ENCODE measurements around the gene ST6GALNAC6. TPM values are rescaled to one million over a fixed set of nuclear protein-coding genes. Genes with fewer than 3 reads are reported as not detected.
A peak's percentile ranks its signal among the peaks of the same experiment; 100 is the strongest.

ST6GALNAC6 gene
- total and polyA plus RNA-seq, 2 of the 8 experiments (the other 6 are each of a cell fraction or from before 2014, with no cell fraction given) = 43.7 to 64.4 TPM

DNA sequence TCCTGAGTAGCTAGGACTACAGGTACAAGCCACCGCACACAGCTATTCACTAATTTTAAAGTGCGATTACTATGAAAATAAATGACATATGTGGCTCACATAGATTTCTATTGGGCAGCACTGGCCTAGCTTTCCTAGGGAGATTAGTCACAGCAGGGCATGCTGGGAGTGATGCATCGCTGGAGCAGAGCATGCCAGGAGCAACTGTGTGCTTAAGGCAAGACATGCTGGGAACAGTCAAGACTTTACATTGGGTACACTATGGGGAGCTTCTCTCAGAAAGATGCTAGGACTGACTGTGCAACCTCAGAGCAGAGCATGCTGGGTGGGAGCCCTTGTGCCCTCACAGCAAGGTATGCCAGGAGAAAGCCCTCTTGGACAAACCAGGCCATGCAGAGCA, 9.3 kb downstream of the ST6GALNAC6 start:
- H3K23ac ChIP-seq (ENCODE audit: insufficient read length) = no peak overlapping the region
- ChIA-PET POLR2A (ENCODE audit: partially characterized antibody) (interaction anchor here (0.6 to 2.3 kb wide), 6 partner anchors 8 to 31 kb away, joined by 3 to 8 read pairs (median 4); no protein-coding TSS in a partner anchor), CTCF (ENCODE audit: partially characterized antibody) (interaction anchor here (0.6 to 2.1 kb wide), 11 partner anchors 9 to 656 kb away, joined by 3 to 15 read pairs (median 5); partner anchors contain the start of genes ST6GALNAC4 and ST6GALNAC6)
- peaks cover 27 to 51% (median 36%) of the 10 kb centered on the region in 4 experiments for H3K36me3 ChIP-seq (ENCODE audit: control insufficient read depth in 2 of 4, insufficient read depth in 4 of 4, low read length in 3 of 4)
- no peaks in the 10 kb centered on the region for H3K9me3 ChIP-seq (ENCODE audit: insufficient read depth in 2 of 2, low read depth in 1 of 2, low read length in 1 of 2)
- H3K79me2 ChIP-seq (ENCODE audit: control insufficient read depth in 1 of 2, insufficient read depth in 2 of 2, low read length in 2 of 2) = no peaks in the 10 kb centered on the region
- no peak overlapping the region for H3K9ac ChIP-seq (replicated peaks in 1 of 4; ENCODE audit: extremely low read depth in 1 of 4, low read depth in 3 of 4, low read length in 3 of 4)
- no peak overlapping the region for H2BK120ac ChIP-seq (replicated peaks; ENCODE audit: low read depth, low read length)
- H2BK20ac ChIP-seq (ENCODE audit: low read length) = no peak overlapping the region
- H2BK12ac ChIP-seq (ENCODE audit: low read depth, low read length) = no peak overlapping the region
- H3K4me2 ChIP-seq (ENCODE audit: insufficient read depth in 1 of 2, low read depth in 2 of 2, low read length in 2 of 2) = no peak overlapping the region
- no peak overlapping the region for H2AFZ ChIP-seq (ENCODE audit: low read length)
- no peak overlapping the region for H3K56ac ChIP-seq (replicated peaks; ENCODE audit: insufficient read length, low read depth, low read length)
- no peak overlapping the region for H4K5ac ChIP-seq (ENCODE audit: insufficient read length, low read depth, low read length)
- peaks cover 0 to 6% of the 10 kb centered on the region in 2 experiments for H4K20me1 ChIP-seq (replicated peaks in 1 of 2; ENCODE audit: control insufficient read depth in 1 of 2, insufficient read depth in 2 of 2, low read length in 2 of 2)
- no peak overlapping the region for H2BK15ac ChIP-seq (ENCODE audit: low read length)
- no peak for FAIRE-seq
- 96% methylated on average over 3 of the region's 3 CpGs; no CpG with 5 or more reads in 1 of the 2 experiments for WGBS, 2 experiments (ENCODE audit: extremely low coverage in 1 of 2, insufficient coverage in 1 of 2, insufficient read length in 1 of 2, insufficient replicate concordance in 2 of 2, low coverage in 1 of 2, low lambda C conversion rate in 2 of 2, missing lambda C conversion rate in 1 of 2)
- no peak overlapping the region for H3K4me3 ChIP-seq (ENCODE audit: extremely low read depth in 1 of 4, insufficient read depth in 2 of 4, low read depth in 3 of 4, low read length in 4 of 4)
- no peak overlapping the region for H3K4ac ChIP-seq (replicated peaks; ENCODE audit: insufficient read length, low read depth, low read length)
- H4K8ac ChIP-seq (ENCODE audit: extremely low read depth, insufficient read depth, low read length) = peak overlapping the region; percentile 16; the same call in 1 of the 2 replicates
- H4K91ac ChIP-seq (replicated peaks; ENCODE audit: insufficient read length, low read length) = no peak overlapping the region
- H3K14ac ChIP-seq (ENCODE audit: insufficient read length) = no peak overlapping the region
- DNase-seq (ENCODE audit: low read depth in 1 of 2, low spot score in 2 of 2) = no peak
- no peak overlapping the region for H3K18ac ChIP-seq (ENCODE audit: extremely low read depth, low read length)
- no peak overlapping the region for H2AK5ac ChIP-seq (ENCODE audit: low read depth, low read length)
- no peak overlapping the region for H3K27ac ChIP-seq (ENCODE audit: low read depth, low read length)
- no peak overlapping the region for H2BK5ac ChIP-seq (ENCODE audit: low read depth, low read length)
- H3K4me1 ChIP-seq (replicated peaks in 1 of 4; ENCODE audit: control insufficient read depth in 3 of 4, insufficient read depth in 4 of 4, low read length in 3 of 4) = no peaks in the 10 kb centered on the region
- no peaks in the 10 kb centered on the region for H3K23me2 ChIP-seq (ENCODE audit: low read depth, low read length)
- H3K27me3 ChIP-seq (replicated peaks in 1 of 4; ENCODE audit: control insufficient read depth in 3 of 4, extremely low read depth in 1 of 4, insufficient read depth in 3 of 4, low read length in 3 of 4) = no peaks in the 10 kb centered on the region
- H3K79me1 ChIP-seq (ENCODE audit: low read depth, low read length) = 0 out of 2 replicates have a peak, but pooled peaks cover 3% of the 10 kb centered on the region
- TF ChIP-seq, protein P1, sequence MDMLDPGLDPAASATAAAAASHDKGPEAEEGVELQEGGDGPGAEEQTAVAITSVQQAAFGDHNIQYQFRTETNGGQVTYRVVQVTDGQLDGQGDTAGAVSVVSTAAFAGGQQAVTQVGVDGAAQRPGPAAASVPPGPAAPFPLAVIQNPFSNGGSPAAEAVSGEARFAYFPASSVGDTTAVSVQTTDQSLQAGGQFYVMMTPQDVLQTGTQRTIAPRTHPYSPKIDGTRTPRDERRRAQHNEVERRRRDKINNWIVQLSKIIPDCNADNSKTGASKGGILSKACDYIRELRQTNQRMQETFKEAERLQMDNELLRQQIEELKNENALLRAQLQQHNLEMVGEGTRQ (IDR thresholded peaks at IDR 0.05; ENCODE audit: low read length) = no peak
- no peak for TF ChIP-seq CREB1 (IDR thresholded peaks at IDR 0.05)
